ENCODE data around the gene AJM1. TPM values are rescaled to one million over a fixed set of nuclear protein-coding genes. Genes with fewer than 3 reads are reported as not detected.

The AJM1 gene
- total RNA-seq, 1 experiment from 2014 or later: 1.8 TPM

DNA sequence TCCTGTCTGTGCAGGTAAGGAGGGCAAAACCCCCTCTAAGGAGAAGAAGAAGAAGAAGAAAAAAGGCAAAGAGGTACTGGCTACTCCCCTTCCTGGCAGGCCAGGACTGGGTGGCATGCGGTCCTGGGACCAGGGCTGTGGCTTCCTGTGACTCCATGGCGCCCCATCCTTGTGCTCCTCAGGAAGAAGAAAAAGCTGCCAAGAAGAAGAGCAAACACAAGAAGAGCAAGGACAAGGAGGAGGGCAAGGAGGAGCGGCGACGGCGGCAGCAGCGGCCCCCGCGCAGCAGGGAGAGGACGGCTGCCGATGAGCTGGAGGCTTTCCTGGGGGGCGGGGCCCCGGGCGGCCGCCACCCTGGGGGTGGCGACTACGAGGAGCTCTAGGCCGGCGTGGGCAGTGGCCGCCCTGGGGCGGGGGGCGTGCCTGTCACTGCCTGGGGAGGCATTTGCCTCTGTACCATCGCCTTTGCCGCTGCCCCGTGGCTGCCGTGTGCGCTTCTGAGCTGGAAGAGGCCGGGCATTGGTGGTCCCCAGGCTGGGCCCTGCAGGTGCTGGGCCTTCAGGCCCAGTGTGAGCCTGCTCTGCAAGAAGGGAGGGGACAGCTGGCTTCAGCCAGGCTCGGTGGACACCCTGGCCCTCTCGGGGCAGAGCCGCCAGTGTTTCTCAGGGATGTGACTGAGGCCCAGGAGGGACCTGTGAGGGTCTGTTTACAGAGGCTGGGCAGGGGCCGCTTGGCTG is 2.0 kb upstream of the AJM1 start:
- no peak overlapping the region for H3K9ac ChIP-seq (ENCODE audit: extremely low read depth, insufficient read length, low read length)
- no peaks in the 10 kb centered on the region for H3K79me2 ChIP-seq (ENCODE audit: insufficient read depth, low read length)
- H3T11ph ChIP-seq (ENCODE audit: low read length): no peak overlapping the region
- peak overlapping the region; percentile 87 to 93 (median 91); a peak in 5 of 7 replicates for H3K27ac Mint-ChIP-seq
- no peak overlapping the region for H3K23ac ChIP-seq (ENCODE audit: insufficient read length, low read depth, low read length)
- H3K79me1 ChIP-seq (ENCODE audit: insufficient read depth, low read depth, low read length, poor library complexity, severe bottlenecking): no peaks in the 10 kb centered on the region
- H3K4me3 Mint-ChIP-seq: no peak overlapping the region
- H4K8ac ChIP-seq (replicated peaks; ENCODE audit: insufficient read length, low read depth, low read length): no peak overlapping the region
- no peak overlapping the region for H2BK20ac ChIP-seq (ENCODE audit: low read depth, low read length, poor library complexity, severe bottlenecking)
- no peak overlapping the region for H2AFZ ChIP-seq (ENCODE audit: low read length)
- peaks cover 0 to 15% (median 15%) of the 10 kb centered on the region in 3 experiments; a peak in 4 of 7 replicates for H3K36me3 Mint-ChIP-seq (ENCODE audit: insufficient read depth in 1 of 3, low read depth in 3 of 3)
- no peak overlapping the region for H4K5ac ChIP-seq (ENCODE audit: insufficient read length, low read depth, low read length)
- no peak overlapping the region for H3K18ac ChIP-seq (ENCODE audit: insufficient read length, low read depth, low read length)
- H3K4me2 ChIP-seq (ENCODE audit: insufficient read depth, insufficient read length, low read length): no peak overlapping the region
- H4K91ac ChIP-seq (ENCODE audit: insufficient read length, low read depth, low read length): no peak overlapping the region
- TF ChIP-seq, protein P1, sequence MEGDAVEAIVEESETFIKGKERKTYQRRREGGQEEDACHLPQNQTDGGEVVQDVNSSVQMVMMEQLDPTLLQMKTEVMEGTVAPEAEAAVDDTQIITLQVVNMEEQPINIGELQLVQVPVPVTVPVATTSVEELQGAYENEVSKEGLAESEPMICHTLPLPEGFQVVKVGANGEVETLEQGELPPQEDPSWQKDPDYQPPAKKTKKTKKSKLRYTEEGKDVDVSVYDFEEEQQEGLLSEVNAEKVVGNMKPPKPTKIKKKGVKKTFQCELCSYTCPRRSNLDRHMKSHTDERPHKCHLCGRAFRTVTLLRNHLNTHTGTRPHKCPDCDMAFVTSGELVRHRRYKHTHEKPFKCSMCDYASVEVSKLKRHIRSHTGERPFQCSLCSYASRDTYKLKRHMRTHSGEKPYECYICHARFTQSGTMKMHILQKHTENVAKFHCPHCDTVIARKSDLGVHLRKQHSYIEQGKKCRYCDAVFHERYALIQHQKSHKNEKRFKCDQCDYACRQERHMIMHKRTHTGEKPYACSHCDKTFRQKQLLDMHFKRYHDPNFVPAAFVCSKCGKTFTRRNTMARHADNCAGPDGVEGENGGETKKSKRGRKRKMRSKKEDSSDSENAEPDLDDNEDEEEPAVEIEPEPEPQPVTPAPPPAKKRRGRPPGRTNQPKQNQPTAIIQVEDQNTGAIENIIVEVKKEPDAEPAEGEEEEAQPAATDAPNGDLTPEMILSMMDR (conservative IDR thresholded peaks at IDR 0.05): no peak
- no peak overlapping the region for H2AK5ac ChIP-seq (ENCODE audit: insufficient read length, low read length)
- no peaks in the 10 kb centered on the region for H3K9me3 Mint-ChIP-seq
- no peak overlapping the region for H3K56ac ChIP-seq (ENCODE audit: insufficient read length, low read depth, low read length)
- peak; percentile 48 for DNase-seq
- no peaks in the 10 kb centered on the region for H3K9me3 ChIP-seq (ENCODE audit: control insufficient read depth, low read depth, low read length)
- H2BK120ac ChIP-seq (ENCODE audit: low read depth, low read length, poor library complexity, severe bottlenecking): no peak overlapping the region
- H3K27me3 ChIP-seq (ENCODE audit: insufficient read depth, low read length): no peaks in the 10 kb centered on the region
- no peak overlapping the region for H3K4ac ChIP-seq (ENCODE audit: low read depth, low read length)
- no peak overlapping the region for H3K14ac ChIP-seq (ENCODE audit: insufficient read depth, low read length)
- WGBS (ENCODE audit: extremely low coverage, insufficient read length, low lambda C conversion rate): no CpG with 5 or more reads among the region's 32 CpGs
- H3K27me3 Mint-ChIP-seq (ENCODE audit: low read depth): peaks cover 9% of the 10 kb centered on the region; the same call in 1 of the 2 replicates
- no peak overlapping the region for H2BK5ac ChIP-seq (ENCODE audit: insufficient read length, low read length)
- H3K27ac ChIP-seq (ENCODE audit: insufficient read length, low read depth, low read length): no peak overlapping the region
- no peaks in the 10 kb centered on the region for H3K23me2 ChIP-seq (ENCODE audit: insufficient read length, low read depth, low read length, poor library complexity, severe bottlenecking)
- H3K4me1 ChIP-seq (ENCODE audit: insufficient read depth, low read length): peaks cover 2% of the 10 kb centered on the region; the same call in 1 of the 2 replicates
- peaks cover 16 to 28% of the 10 kb centered on the region in 2 experiments for H3K4me1 Mint-ChIP-seq
- no peak overlapping the region for H2BK15ac ChIP-seq (ENCODE audit: low read depth, low read length)
- H4K20me1 ChIP-seq (ENCODE audit: control insufficient read depth, insufficient read depth, insufficient read length): no peaks in the 10 kb centered on the region
- H2BK12ac ChIP-seq (ENCODE audit: insufficient read length, low read depth, low read length): no peak overlapping the region
